Activated T-helper 2 cell treated with anti-CD3 and anti-CD28 coated beads, Interferon-gamma antibody, Interleukin-2, Interleukin-4, amounts not matched to agents 10 μg/mL and 5 μg/mL and 100 μg/mL, durations not matched to agents 14 hours and 24 hours and 36 hours (primary cell): ENCODE results near the gene EBF3. TPM values are rescaled to one million over a fixed set of nuclear protein-coding genes. Genes with fewer than 3 reads are reported as not detected.

Experiments used
- DNase-seq: peaks from one replicate; pipeline ENCODE4 v3.0.0; 2021; ENCODE audit warnings: low spot score
- H3K27ac Mint-ChIP-seq: one replicate; pipeline ENCODE4 v1.8.0; 2021; ENCODE audit warnings: mixed read lengths
- H3K27me3 Mint-ChIP-seq: one replicate; pipeline ENCODE4 v1.8.0; 2021; ENCODE audit warnings: low read depth, mixed read lengths
- H3K36me3 Mint-ChIP-seq: one replicate; pipeline ENCODE4 v1.8.0; 2021; ENCODE audit warnings: low read depth, mixed read lengths
- H3K4me1 Mint-ChIP-seq: one replicate; pipeline ENCODE4 v1.8.0; 2021; ENCODE audit warnings: low read depth, mixed read lengths
- H3K4me3 Mint-ChIP-seq: one replicate; pipeline ENCODE4 v1.8.0; 2021; ENCODE audit warnings: low read depth, mild to moderate bottlenecking, moderate library complexity, mixed read lengths
- H3K9me3 Mint-ChIP-seq: one replicate; pipeline ENCODE4 v1.8.0; 2021; ENCODE audit warnings: mixed read lengths
- intact Hi-C: fragments of 100-400 bp; cut with micrococcal nuclease; formaldehyde crosslinking; loops from one replicate; pipeline ENCODE4 v1.15.1; 2023
- total RNA-seq: library from RNA; stranded (reverse); gene quantifications from 2 replicates; pipeline ENCODE4 v1.2.3, GENCODE V29; 2022

EBF3 gene
- total RNA-seq, 1 donor from 2014 or later, result not detected

DNA sequence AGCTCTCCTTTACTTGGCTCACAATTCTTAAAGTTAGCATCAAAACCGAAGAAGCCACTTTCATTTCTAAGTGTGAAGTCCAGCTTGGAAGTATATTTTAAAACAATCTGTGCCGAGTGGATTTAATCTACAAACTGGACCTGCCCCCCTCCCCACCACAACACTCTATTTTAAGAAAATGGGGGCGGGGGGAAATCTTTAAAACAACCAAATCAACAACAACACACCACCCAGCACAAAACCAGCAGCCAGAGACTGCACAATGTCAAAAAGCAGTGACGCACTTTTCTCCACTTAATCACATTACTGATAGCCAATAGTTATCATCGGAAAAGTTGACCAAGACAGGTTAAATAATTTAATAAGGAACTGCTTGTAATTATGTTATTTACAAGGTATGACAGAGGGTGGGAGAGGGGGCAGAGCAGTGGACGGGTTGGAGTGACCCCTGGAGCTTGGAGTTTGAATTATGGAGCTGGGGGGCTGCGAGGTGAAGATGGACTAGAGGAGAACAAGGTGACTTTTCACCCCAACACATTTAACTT lies 2.8 kb downstream of the EBF3 start:
- intact Hi-C loops, result loop anchor here (5.0 kb wide), 1 partner anchor 929 kb away; no protein-coding TSS in a partner anchor
- no peak for DNase-seq
- H3K36me3 Mint-ChIP-seq, result peaks cover 2% of the 10 kb centered on the region
- peaks cover 5% of the 10 kb centered on the region for H3K9me3 Mint-ChIP-seq
- peaks cover 64% of the 10 kb centered on the region for H3K27me3 Mint-ChIP-seq
- H3K4me1 Mint-ChIP-seq, result peaks cover 6% of the 10 kb centered on the region
- no peak overlapping the region for H3K4me3 Mint-ChIP-seq
- no peak overlapping the region for H3K27ac Mint-ChIP-seq

DNA sequence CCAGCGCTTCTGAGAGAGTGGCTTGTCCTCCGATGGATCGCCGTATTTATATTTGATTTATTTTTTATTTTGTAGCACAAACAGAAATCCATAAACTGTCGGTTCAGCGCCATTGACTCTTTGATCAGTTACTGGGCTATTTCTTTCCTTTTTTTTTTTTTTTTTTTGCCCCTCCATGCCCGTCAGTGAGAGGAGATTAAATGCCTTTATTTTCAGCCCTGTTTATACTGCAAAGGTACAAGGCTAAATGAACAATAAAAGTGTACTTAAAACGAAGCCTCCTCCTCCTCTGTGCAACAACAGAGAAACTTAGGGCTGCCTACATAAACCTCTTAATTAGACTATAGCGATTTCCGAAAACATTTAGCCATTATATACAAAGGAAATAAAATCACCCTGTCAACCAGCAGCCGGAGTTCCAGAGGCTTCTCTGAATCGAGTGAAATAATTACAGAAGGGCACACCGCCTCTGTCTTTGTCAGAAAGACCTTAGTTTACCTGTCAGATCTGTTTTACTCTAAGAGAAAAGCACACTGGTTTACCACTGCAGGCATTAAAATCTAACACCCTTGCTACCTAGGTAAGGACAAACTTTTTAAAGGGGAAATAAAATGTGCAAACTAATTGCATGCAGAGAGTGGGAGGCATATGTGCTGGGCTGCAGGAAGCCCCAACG lies 3.5 kb downstream of the EBF3 start:
- intact Hi-C loops, result loop anchor here (5.0 kb wide), 1 partner anchor 928 kb away; no protein-coding TSS in a partner anchor
- no peak for DNase-seq
- no peak overlapping the region for H3K27ac Mint-ChIP-seq
- no peak overlapping the region for H3K4me3 Mint-ChIP-seq
- H3K27me3 Mint-ChIP-seq, result peaks cover 63% of the 10 kb centered on the region
- H3K36me3 Mint-ChIP-seq, result peaks cover 2% of the 10 kb centered on the region
- peaks cover 5% of the 10 kb centered on the region for H3K9me3 Mint-ChIP-seq
- H3K4me1 Mint-ChIP-seq, result peaks cover 6% of the 10 kb centered on the region

DNA sequence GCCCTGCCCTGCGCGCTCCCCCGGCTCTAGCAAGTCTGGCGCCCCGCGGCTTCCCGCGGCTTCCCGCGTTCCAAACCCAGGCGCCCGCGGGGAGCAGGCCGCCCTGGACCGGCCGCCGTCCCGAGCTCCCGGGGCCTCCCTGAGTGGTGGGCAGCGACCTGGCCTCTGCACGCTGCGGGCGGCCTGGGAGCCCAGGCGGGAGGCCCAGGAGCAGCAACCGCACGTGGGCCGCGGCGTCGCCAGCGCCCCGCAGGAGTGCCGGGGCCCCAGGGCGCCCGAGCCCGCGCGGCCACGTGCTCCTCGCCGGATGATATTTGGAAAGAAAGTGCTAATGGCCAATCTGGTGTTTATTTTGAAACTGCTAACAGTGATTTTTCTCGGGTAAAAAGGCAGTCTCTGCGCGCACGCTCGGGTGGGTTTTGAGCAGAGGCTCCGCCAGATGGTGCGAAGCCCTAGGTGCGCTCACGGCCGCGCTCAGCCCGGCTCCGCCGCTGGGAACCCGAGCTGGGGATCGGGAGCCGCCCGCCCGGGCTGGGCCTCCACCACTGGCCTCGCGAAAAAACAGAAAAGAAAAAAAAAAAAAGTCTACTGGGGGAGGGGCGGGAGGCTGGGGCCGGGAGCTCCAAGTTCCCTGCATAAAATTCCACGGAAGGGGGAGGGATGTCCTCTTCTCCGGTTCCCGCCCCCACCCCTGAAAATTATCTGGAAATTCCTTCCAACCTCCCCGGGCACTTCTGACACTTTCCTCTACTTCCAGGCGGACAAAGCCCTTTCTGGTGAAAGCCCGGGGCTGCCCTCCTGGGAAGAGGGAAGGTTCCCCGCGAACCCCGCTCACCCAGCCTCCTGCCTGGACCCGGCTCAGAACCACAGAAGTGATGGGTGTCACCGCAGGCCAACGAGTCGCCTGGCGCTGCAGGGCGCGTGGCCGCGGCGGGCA lies 4.3 kb downstream of the EBF3 start:
- H3K9me3 Mint-ChIP-seq, result peaks cover 5% of the 10 kb centered on the region
- intact Hi-C loops, result loop anchor here (5.0 kb wide), 1 partner anchor 928 kb away; no protein-coding TSS in a partner anchor

DNA sequence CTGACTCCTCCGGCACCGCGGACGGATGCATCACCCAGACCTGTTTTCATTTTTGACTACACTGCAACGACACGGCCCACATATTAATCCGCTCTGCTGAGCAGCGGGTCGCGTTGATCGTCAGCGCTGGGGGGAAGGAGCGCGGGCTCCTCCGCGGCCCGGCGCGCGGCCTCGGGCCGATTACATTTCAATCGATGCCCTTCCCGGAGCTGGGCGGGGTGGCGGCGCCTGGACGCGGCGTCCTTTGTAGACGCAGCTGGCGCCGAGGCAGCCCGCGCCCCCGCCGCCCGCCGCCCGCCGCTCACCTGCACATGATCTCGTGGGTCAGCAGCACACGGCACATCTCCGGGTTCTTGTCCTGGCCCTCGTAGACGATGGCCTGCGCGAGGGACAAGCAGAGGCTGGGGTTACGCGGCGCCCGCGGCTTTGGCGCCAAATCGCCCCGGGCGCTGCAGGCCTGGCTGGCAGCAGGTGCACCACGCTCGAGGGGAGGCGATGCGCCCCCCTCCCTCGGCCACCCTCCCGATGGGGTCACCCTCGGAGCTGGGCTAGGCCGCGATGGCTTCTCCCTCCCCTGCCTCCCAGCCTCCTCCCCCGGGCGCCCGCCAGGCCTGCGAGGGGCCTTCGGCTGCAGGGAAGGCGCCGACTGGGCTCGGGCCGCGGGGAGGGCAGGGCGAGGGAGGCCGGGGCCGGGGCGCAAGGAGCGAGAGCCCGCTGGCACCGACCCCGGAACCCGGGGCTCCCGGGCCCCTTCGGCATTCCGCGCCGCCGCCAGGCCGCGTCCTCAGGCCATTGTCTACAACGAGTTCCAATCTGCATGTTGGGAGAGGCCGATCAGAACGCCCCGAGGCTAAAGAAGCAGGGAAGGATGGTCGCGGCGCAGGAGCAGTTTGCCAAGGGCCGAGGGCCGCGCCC lies 5.2 kb downstream of the EBF3 start:
- intact Hi-C loops, result loop anchor here (1.0 kb wide), 1 partner anchor 12 kb away; no protein-coding TSS in a partner anchor
- H3K4me3 Mint-ChIP-seq, result no peak overlapping the region
- peaks cover 68% of the 10 kb centered on the region for H3K27me3 Mint-ChIP-seq
- peaks cover 2% of the 10 kb centered on the region for H3K36me3 Mint-ChIP-seq
- no peak for DNase-seq
- H3K9me3 Mint-ChIP-seq, result peaks cover 5% of the 10 kb centered on the region
- H3K4me1 Mint-ChIP-seq, result peaks cover 6% of the 10 kb centered on the region
- H3K27ac Mint-ChIP-seq, result no peak overlapping the region

More for the DNA sequence above, 4.3 kb downstream of the EBF3 start:
- no peak overlapping the region for H3K4me3 Mint-ChIP-seq
- H3K4me1 Mint-ChIP-seq, result peaks cover 6% of the 10 kb centered on the region
- peaks cover 64% of the 10 kb centered on the region for H3K27me3 Mint-ChIP-seq
- DNase-seq, result no peak
- H3K36me3 Mint-ChIP-seq, result peaks cover 2% of the 10 kb centered on the region
- no peak overlapping the region for H3K27ac Mint-ChIP-seq

DNA sequence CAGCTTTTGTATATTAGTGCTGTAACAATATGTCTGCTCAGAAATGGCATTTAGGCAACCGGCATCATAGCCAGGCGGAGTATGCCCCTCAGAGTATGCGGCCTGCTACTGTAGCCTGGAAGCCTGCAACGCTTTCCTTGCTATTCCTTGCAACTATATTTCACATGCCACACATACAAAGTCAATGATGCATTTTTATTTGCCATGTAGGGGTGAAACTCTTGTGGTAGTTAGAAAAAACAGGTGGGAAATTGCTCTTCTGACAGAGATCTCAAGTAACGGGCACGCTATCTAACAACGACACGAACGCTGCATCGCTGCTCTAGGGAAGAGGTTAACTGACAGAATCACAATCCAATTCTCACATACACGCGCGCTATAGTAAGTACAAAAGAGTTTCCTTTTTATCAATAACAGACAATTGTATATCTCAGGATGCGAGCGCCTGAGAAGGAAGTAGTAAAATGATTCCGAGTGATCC lies 5.9 kb downstream of the EBF3 start:
- Mint-ChIP-seq H3K9me3 (peaks cover 5% of the 10 kb centered on the region), H3K4me3 (no peak overlapping the region), H3K4me1 (peaks cover 6% of the 10 kb centered on the region), H3K27me3 (peaks cover 66% of the 10 kb centered on the region), H3K27ac (no peak overlapping the region), H3K36me3 (peaks cover 2% of the 10 kb centered on the region)
- DNase-seq, result no peak
- intact Hi-C loops, result loop anchor here (1.0 kb wide), 1 partner anchor 13 kb away; no protein-coding TSS in a partner anchor

DNA sequence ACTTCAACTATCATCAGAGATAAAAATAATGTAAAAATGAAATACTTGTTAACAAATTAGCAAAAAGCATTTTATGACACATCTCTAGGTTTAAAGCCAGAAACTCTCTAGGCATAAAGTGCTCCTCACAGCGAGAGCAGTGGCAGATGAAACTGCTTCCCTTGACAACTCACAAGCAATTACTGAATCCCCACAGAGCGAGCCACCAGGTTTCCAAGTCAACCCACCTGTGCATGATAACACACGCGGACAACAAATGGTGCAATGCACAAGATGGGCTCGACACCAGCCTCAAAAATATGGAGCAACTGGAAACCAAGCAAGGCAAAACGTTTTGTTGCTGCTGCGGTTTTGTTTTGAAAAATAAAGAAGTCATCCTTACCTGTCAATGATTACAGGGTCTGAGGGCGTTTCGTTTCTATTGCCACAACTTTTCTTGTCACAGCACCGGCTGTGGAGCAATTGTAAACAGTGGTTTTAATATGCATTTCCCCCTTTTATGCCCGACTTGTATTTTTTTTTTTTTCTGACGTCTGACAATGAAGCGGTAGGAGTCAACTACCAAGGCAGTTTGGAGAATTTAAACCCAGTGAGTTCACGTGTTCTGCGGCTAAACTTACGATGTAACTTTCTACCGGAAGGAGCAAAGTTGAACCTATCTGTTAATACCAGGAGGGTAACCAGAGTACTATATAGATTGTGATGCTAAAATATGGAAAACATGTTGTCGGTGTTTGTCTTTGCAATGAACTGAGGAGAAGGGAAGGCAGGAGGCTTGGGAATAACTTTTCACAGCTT lies 7.0 kb downstream of the EBF3 start:
- Mint-ChIP-seq H3K4me1 (peaks cover 3% of the 10 kb centered on the region), H3K27ac (no peak overlapping the region), H3K27me3 (peaks cover 60% of the 10 kb centered on the region), H3K36me3 (peaks cover 2% of the 10 kb centered on the region), H3K4me3 (no peak overlapping the region), H3K9me3 (peaks cover 5% of the 10 kb centered on the region)
- DNase-seq, result no peak
- intact Hi-C loops, result no loop called here

DNA sequence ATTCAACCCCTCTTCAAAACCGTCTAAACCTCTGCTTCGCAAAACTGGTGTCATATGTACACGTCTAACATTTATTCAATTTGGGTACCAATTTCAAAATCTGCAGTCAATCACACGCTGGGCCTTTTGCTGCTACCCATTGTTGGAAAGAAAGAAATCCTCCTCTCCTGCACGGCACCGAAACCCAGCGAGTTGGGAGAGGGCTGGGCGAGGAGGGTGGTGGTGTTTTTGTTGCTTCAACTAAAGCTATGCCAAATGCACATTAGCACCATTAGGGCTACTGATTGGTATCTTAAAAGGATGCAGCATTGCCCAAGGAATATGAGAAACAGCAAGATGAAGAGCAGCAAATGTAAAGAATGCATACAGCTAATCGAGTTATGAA lies 7.8 kb downstream of the EBF3 start:
- H3K36me3 Mint-ChIP-seq, result peaks cover 2% of the 10 kb centered on the region
- H3K4me3 Mint-ChIP-seq, result no peak overlapping the region
- no peak for DNase-seq
- H3K9me3 Mint-ChIP-seq, result peaks cover 5% of the 10 kb centered on the region
- no peak overlapping the region for H3K27ac Mint-ChIP-seq
- intact Hi-C loops, result no loop called here
- H3K4me1 Mint-ChIP-seq, result peaks cover 3% of the 10 kb centered on the region
- peaks cover 53% of the 10 kb centered on the region for H3K27me3 Mint-ChIP-seq

DNA sequence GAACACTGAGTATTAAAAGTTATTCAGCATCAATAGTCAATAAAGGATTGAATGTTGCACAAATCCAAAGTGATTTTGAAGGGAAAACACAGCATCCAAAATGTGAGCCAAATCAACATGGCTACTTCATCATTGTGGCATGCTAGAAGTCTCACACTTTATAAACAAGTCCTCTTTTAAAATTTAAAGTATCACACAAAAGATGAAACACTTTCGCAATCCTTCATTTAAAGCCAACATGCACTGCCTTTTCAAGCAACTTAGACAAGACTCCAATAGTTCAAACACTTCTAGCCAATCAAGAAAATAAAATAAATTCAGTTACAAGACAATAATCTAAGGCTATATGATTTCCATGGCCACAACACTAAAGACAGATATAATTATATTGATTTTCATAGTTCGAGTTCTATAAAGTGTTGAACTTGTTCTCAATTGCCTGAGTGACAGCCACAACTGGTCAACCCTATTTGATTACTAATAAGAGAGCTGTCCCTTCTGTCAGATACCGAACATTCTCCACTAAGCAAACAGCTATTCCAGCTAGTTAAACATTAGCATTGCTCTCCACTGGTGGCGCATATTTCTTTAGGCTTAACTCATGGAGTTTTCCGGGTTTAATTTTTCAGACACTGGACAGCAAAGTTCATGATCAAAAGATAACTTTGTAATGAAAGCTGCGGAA lies 8.3 kb downstream of the EBF3 start:
- intact Hi-C loops, result no loop called here
- peaks cover 3% of the 10 kb centered on the region for H3K4me1 Mint-ChIP-seq
- H3K4me3 Mint-ChIP-seq, result no peak overlapping the region
- DNase-seq, result no peak
- H3K36me3 Mint-ChIP-seq, result peaks cover 2% of the 10 kb centered on the region
- H3K9me3 Mint-ChIP-seq, result peaks cover 5% of the 10 kb centered on the region
- peaks cover 52% of the 10 kb centered on the region for H3K27me3 Mint-ChIP-seq
- H3K27ac Mint-ChIP-seq, result no peak overlapping the region

DNA sequence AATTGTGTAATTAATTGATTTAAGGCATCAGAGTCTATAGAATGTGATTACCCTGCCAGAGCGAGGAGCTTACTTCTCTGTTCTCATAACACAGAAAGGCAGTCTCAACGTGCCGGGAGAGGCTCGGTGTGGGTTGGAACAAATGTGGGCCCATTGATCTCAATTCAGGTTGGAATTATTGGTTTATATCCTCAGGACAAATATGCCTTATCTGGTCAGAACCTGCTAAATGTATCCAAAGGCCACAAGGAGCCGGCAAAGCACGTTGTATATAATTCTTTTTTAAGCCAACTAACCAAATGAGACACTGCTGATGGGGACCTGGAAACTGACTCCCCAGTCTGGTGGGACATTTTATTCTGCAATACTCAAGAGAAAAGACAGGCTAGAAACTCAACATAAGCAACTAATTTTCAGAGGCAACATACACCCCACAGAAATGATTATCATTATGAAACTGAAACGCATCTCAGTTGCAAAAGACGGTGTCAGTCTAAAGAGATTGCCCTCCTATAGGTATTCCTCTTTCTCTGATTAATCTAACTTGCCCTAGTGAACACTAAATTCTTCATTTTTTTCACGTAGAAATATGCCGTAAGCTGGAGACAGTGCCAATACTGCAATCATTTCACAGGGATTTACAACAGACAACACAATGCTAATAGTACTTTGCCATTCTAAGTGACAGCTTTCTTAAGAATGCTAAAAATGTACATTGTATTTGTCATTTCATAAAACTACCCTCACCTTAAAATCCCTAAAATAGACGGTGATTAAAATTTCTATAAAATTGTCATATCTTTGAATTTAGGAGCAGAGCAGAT lies 9.4 kb downstream of the EBF3 start:
- no peak overlapping the region for H3K27ac Mint-ChIP-seq
- peaks cover 3% of the 10 kb centered on the region for H3K4me1 Mint-ChIP-seq
- intact Hi-C loops, result no loop called here
- H3K9me3 Mint-ChIP-seq, result no peaks in the 10 kb centered on the region
- H3K36me3 Mint-ChIP-seq, result no peaks in the 10 kb centered on the region
- DNase-seq, result no peak
- peaks cover 48% of the 10 kb centered on the region for H3K27me3 Mint-ChIP-seq
- H3K4me3 Mint-ChIP-seq, result no peak overlapping the region

DNA sequence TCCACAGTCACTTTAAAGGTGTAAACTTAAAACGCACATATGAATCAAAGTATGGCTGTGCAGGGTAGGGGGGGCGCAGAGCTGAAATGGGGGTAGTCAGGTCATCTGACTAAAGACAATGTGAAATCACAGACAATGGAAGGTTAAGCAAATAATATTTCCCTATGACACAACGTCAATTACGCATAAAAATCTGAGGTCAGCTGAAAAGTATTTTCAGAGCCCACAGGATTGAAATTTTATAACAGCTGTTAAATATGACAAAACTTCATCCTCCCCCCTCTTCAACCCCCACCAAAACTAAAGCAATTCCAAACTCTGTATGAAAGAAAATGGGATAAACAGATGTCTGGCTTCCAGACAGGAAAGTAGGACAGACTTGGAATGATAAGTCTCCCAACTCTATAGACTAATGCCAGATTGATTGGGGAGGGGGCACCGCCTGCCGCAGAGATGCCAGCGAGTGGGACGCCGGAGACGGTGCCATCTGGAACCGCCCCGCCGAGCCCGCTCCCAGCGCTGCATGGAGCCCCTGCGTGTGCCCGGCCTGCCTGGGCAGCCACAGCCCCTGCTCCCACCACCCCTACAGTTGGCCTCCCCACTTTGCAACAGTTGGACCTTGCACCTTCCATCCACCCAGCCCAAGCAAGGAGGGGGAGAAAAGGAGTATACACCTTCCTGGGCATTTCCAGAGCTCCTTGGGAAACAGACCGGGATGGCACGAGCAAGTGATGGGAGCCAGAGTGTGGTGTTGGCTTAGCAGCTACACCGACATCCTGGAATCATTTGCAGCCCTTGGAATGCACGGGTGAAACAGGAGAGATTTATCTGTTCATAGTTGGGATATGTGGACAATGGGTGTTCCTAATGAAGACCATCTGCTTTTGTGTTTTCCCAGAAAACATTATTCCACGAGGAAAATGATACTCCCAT lies 10.7 kb downstream of the EBF3 start:
- Mint-ChIP-seq H3K9me3 (no peaks in the 10 kb centered on the region), H3K4me1 (peaks cover 3% of the 10 kb centered on the region), H3K36me3 (no peaks in the 10 kb centered on the region), H3K4me3 (no peak overlapping the region), H3K27ac (no peak overlapping the region), H3K27me3 (peaks cover 51% of the 10 kb centered on the region)
- intact Hi-C loops, result no loop called here
- no peak for DNase-seq
